Thoracic aorta (tissue), 2 donors: ENCODE data around the gene C4BPB. TPM values are rescaled to one million over a fixed set of nuclear protein-coding genes. Genes with fewer than 3 reads are reported as not detected.
"Not testable (repeated sequence)": the region's sequence is repeated elsewhere in the genome, so short reads cannot be mapped to it uniquely, and the experiment has no call there.

Experiments
- ATAC-seq: fragments of 150-250 bp; one replicate; pipeline ENCODE4 v1.8.0; 2017; ENCODE audit warnings: low read depth; ENCODE audit not compliant: insufficient number of reproducible peaks, low FRiP score
- DNase-seq: peaks from one replicate; pipeline ENCODE4 v3.0.0-alpha.2; 2020; ENCODE audit warnings: low spot score
- H3K27ac ChIP-seq, 2 donors: fragments of 200-600 bp; sonication (generic); 1 replicate in 1 of 2; 2 replicates in 1 of 2; pipeline ENCODE4 v1.5.1; 2016; ENCODE audit warnings: mild to moderate bottlenecking in 2 of 2, moderate library complexity in 2 of 2
- H3K27me3 ChIP-seq: fragments of 200-600 bp; sonication (generic); replicated peaks from 2 replicates; pipeline ENCODE4 v1.6.0; 2016; ENCODE audit warnings: mild to moderate bottlenecking; ENCODE audit not compliant: insufficient read depth
- H3K36me3 ChIP-seq: fragments of 200-600 bp; sonication (generic); one replicate; pipeline ENCODE4 v1.5.1; 2016
- H3K4me1 ChIP-seq, 2 donors: fragments of 200-600 bp; sonication (generic); 1 replicate in 1 of 2; 2 replicates in 1 of 2; pipeline versions ENCODE4 v1.5.1 to v1.6.0; 2016; ENCODE audit warnings: low read depth in 2 of 2, mild to moderate bottlenecking in 1 of 2; ENCODE audit not compliant: control insufficient read depth in 1 of 2
- H3K4me3 ChIP-seq: fragments of 200-600 bp; sonication (generic); 2 replicates; pipeline ENCODE4 v1.5.1; 2016; ENCODE audit warnings: mild to moderate bottlenecking
- H3K9me3 ChIP-seq: fragments of 200-600 bp; sonication (generic); 2 replicates; pipeline ENCODE4 v1.5.1; 2016
- CTCF ChIP-seq: fragments of 200-600 bp; sonication (generic); IDR thresholded peaks from one replicate; pipeline ENCODE4 v1.5.1; 2019; ENCODE audit warnings: antibody characterized with exemption
- total RNA-seq, 2 donors: library from RNA; depleted of rRNA; stranded (reverse); fragments of >200 nt; gene quantifications; one replicate each; pipeline versions ENCODE4 v1.1.0 to v1.2.3, GENCODE V29; 2016

The C4BPB gene
- 1 to 10 TPM in 1 of 2 donors, under 1 TPM in 1; 0.54 to 3.7 TPM for total RNA-seq

GRCh38 chr1:207088701-207089626 lies at the start of gene C4BPB:
C4BPB (plus strand) TSS chr1:207088860; CDS start chr1:207089532, 672 bp downstream.
- no peaks in the 10 kb centered on the region for H3K9me3 ChIP-seq
- H3K27ac ChIP-seq: no peak within 1 kb of the TSS
- DNase-seq (no peak), ATAC-seq (no peak)
- H3K27me3 ChIP-seq: no peaks in the 10 kb centered on the region
- no peaks in the 10 kb centered on the region for H3K36me3 ChIP-seq
- no peak for TF ChIP-seq CTCF
- no peak within 1 kb of the TSS for H3K4me3 ChIP-seq
- H3K4me1 ChIP-seq: peaks cover 4 to 6% of the 10 kb centered on the region in 2 donors

GRCh38 chr1:207039380-207040180 lies 49.1 kb upstream of the C4BPB start:
- Histone ChIP-seq H3K27ac (no peak overlapping the region), H3K27me3 (no peaks in the 10 kb centered on the region), H3K9me3 (no peaks in the 10 kb centered on the region), H3K4me3 (no peak overlapping the region), H3K36me3 (no peaks in the 10 kb centered on the region), H3K4me1 (no peaks in the 10 kb centered on the region)
- TF ChIP-seq CTCF: no peak
- ATAC-seq: no peak
- no peak for DNase-seq

- Histone ChIP-seq H3K27ac (no peak overlapping the region), H3K9me3 (no peaks in the 10 kb centered on the region), H3K36me3 (no peaks in the 10 kb centered on the region), H3K27me3 (no peaks in the 10 kb centered on the region), H3K4me3 (no peak overlapping the region), H3K4me1 (no peaks in the 10 kb centered on the region)
- no peak for ATAC-seq
- no peak for DNase-seq
- TF ChIP-seq CTCF: no peak
These were observed 48.5 kb upstream of the C4BPB start for GRCh38 chr1:207040181-207040533.

- not testable (repeated sequence) for H3K36me3 ChIP-seq, H3K27me3 ChIP-seq, H3K4me1 ChIP-seq, ATAC-seq, H3K9me3 ChIP-seq, H3K27ac ChIP-seq, DNase-seq, H3K4me3 ChIP-seq
These were observed 47.3 kb upstream of the C4BPB start for GRCh38 chr1:207041397-207041796.

- TF ChIP-seq CTCF: no peak
- DNase-seq (no peak), ATAC-seq (no peak)
- H3K27ac ChIP-seq: no peak overlapping the region
- no peak overlapping the region for H3K4me3 ChIP-seq
- no peaks in the 10 kb centered on the region for H3K27me3 ChIP-seq
- H3K4me1 ChIP-seq: peaks cover 22 to 25% of the 10 kb centered on the region in 2 donors
- peaks cover 12% of the 10 kb centered on the region for H3K36me3 ChIP-seq
- H3K9me3 ChIP-seq: no peaks in the 10 kb centered on the region
These were observed 43.2 kb upstream of the C4BPB start for GRCh38 chr1:207045453-207045852.
